Neuronal stem cell (in vitro differentiated cells): Measurements from ENCODE around the gene ETV7.

Experiments
- DNase-seq: peaks from one replicate; pipeline ENCODE4 v3.0.0-alpha.2; 2013; ENCODE audit warnings: low spot score
- H2AFZ ChIP-seq: one replicate; pipeline ENCODE4 v1.6.1; 2013; ENCODE audit warnings: mild to moderate bottlenecking, low read length, inconsistent platforms
- H2AK5ac ChIP-seq: 2 replicates; pipeline ENCODE4 v1.6.1; 2013; ENCODE audit warnings: low read depth, mild to moderate bottlenecking, inconsistent platforms, low read length, moderate library complexity, mixed read lengths
- H2BK120ac ChIP-seq: 2 replicates; pipeline ENCODE4 v1.6.1; 2013; ENCODE audit warnings: low read depth, mild to moderate bottlenecking, inconsistent platforms, low read length, moderate library complexity, mixed read lengths
- H2BK12ac ChIP-seq: one replicate; pipeline ENCODE4 v1.6.1; 2013; ENCODE audit warnings: low read length, inconsistent platforms
- H2BK15ac ChIP-seq: 2 replicates; pipeline ENCODE4 v1.6.1; 2013; ENCODE audit warnings: mild to moderate bottlenecking, low read length, inconsistent platforms, mixed read lengths
- H2BK5ac ChIP-seq: one replicate; pipeline ENCODE4 v1.6.1; 2013; ENCODE audit warnings: inconsistent platforms, mild to moderate bottlenecking, low read length, moderate library complexity
- H3K14ac ChIP-seq: one replicate; pipeline ENCODE4 v1.6.1; 2013; ENCODE audit warnings: low read length, inconsistent platforms
- H3K18ac ChIP-seq: 2 replicates; pipeline ENCODE4 v1.6.1; 2013; ENCODE audit warnings: low read length, inconsistent platforms
- H3K23ac ChIP-seq: 2 replicates; pipeline ENCODE4 v1.6.1; 2013; ENCODE audit warnings: low read depth, mild to moderate bottlenecking, mixed read lengths, low read length, inconsistent platforms; ENCODE audit not compliant: poor library complexity
- H3K27ac ChIP-seq: replicated peaks from 3 replicates; pipeline ENCODE4 v1.5.1; 2013; ENCODE audit warnings: low read length, inconsistent platforms
- H3K27me3 ChIP-seq, 3 experiments: 2 replicates each; pipeline ENCODE4 v1.6.1; 2013; ENCODE audit warnings: low read length in 3 of 3, mild to moderate bottlenecking in 2 of 3, inconsistent platforms in 1 of 3, low read depth in 1 of 3, mixed read lengths in 1 of 3, moderate library complexity in 1 of 3; ENCODE audit not compliant: control insufficient read depth in 3 of 3, insufficient read depth in 3 of 3
- H3K36me3 ChIP-seq, 2 donors: replicated peaks in 1 of 2; 2 replicates each; pipeline ENCODE4 v1.6.1; 2013; ENCODE audit warnings: low read length in 2 of 2; ENCODE audit not compliant: control insufficient read depth in 2 of 2, insufficient read depth in 2 of 2
- H3K4ac ChIP-seq: 2 replicates; pipeline ENCODE4 v1.6.1; 2013; ENCODE audit warnings: inconsistent platforms, mild to moderate bottlenecking, low read length, moderate library complexity
- H3K4me1 ChIP-seq, 2 donors: 1 replicate in 1 of 2; 2 replicates in 1 of 2; pipeline ENCODE4 v1.6.1; 2013; ENCODE audit warnings: low read length in 2 of 2, low read depth in 1 of 2; ENCODE audit not compliant: control insufficient read depth in 2 of 2, insufficient read depth in 1 of 2
- H3K4me2 ChIP-seq: one replicate; pipeline ENCODE4 v1.6.1; 2013; ENCODE audit warnings: mild to moderate bottlenecking, low read length, inconsistent platforms; ENCODE audit not compliant: insufficient read depth, poor library complexity, severe bottlenecking
- H3K4me3 ChIP-seq, 2 donors: 2 replicates each; pipeline ENCODE4 v1.5.1; 2013; ENCODE audit warnings: low read length in 2 of 2, mild to moderate bottlenecking in 2 of 2, inconsistent platforms in 1 of 2, moderate library complexity in 1 of 2
- H3K79me1 ChIP-seq: one replicate; pipeline ENCODE4 v1.6.1; 2013; ENCODE audit warnings: low read depth, mild to moderate bottlenecking, inconsistent platforms, low read length, moderate library complexity
- H3K9ac ChIP-seq: one replicate; pipeline ENCODE4 v1.6.1; 2013; ENCODE audit warnings: mild to moderate bottlenecking, low read depth, low read length, inconsistent platforms; ENCODE audit not compliant: poor library complexity
- H3K9me3 ChIP-seq, 2 donors: replicated peaks in 1 of 2; 2 replicates each; pipeline versions ENCODE3 to v1.6.1; 2013; ENCODE audit warnings: low read length in 2 of 2, mild to moderate bottlenecking in 2 of 2, inconsistent platforms in 1 of 2, low read depth in 1 of 2, mixed read lengths in 1 of 2, moderate library complexity in 1 of 2; ENCODE audit not compliant: control insufficient read depth in 2 of 2, insufficient read depth in 1 of 2
- H4K8ac ChIP-seq: one replicate; pipeline ENCODE4 v1.6.1; 2013; ENCODE audit warnings: low read depth, mild to moderate bottlenecking, inconsistent platforms, low read length, moderate library complexity
- H4K91ac ChIP-seq: one replicate; pipeline ENCODE4 v1.6.1; 2013; ENCODE audit warnings: low read length, low read depth, mild to moderate bottlenecking, inconsistent platforms; ENCODE audit not compliant: poor library complexity
- WGBS, 2 donors: extraction: QIAGEN DNeasy Blood & Tissue Kit; methylation state at CpG; one replicate each; pipeline ENCODE4 v1.1.7; 2013; ENCODE audit warnings: missing lambda C conversion rate in 2 of 2, mixed read lengths in 1 of 2; ENCODE audit not compliant: insufficient read length in 2 of 2, insufficient replicate concordance in 1 of 2; ENCODE audit errors: extremely low coverage in 2 of 2; 5-methylcytosine and 5-hydroxymethylcytosine counted together

Gene ETV7

GRCh38 chr6:36380166-36380565 lies 7.3 kb downstream of the ETV7 start:
- Histone ChIP-seq H3K79me1 (no peaks in the 10 kb centered on the region), H3K18ac (no peak overlapping the region), H3K36me3 (no peaks in the 10 kb centered on the region), H2AK5ac (no peak overlapping the region), H3K4me3 (no peak overlapping the region), H2BK120ac (no peak overlapping the region), H2BK12ac (no peak overlapping the region), H3K23ac (no peak overlapping the region), H4K91ac (no peak overlapping the region), H3K27ac (no peak overlapping the region), H2BK15ac (no peak overlapping the region), H3K9ac (no peak overlapping the region), H3K9me3 (no peaks in the 10 kb centered on the region), H3K27me3 (peaks cover 0 to 60% (median 0%) of the 10 kb centered on the region in 3 experiments), H2BK5ac (no peak overlapping the region), H3K4me1 (no peaks in the 10 kb centered on the region), H3K4me2 (no peak overlapping the region), H3K14ac (no peak overlapping the region), H2AFZ (no peak overlapping the region), H4K8ac (no peak overlapping the region), H3K4ac (no peak overlapping the region)
- no peak for DNase-seq
- WGBS, 2 donors = no CpG with 5 or more reads among the region's 4 CpGs

DNA sequence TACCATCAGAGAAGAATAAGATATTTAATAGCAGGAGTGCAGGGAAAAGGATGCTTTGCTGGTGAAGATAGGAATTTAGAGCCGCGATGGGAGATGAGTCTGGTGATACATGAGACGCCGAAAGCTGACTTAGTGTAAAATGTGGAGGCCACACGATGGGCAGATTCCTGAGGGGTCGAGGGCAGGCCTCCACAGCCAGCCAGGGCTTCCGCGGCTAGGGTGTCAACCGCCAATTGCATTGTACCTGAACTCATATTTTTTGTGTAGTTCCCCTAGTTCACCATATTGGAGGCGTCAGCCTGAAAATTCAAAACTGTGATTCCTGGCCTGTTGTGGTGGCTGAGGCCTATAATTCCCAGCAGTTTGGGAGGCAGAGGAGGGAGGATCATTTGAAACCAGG lies 8.5 kb downstream of the ETV7 start:
- Histone ChIP-seq H3K4me1 (no peaks in the 10 kb centered on the region), H2BK12ac (no peak overlapping the region), H3K36me3 (no peaks in the 10 kb centered on the region), H3K27ac (no peak overlapping the region), H3K23ac (no peak overlapping the region), H3K79me1 (no peaks in the 10 kb centered on the region), H2AFZ (no peak overlapping the region), H3K4ac (no peak overlapping the region), H2BK5ac (no peak overlapping the region), H4K8ac (no peak overlapping the region), H3K9ac (no peak overlapping the region), H3K18ac (no peak overlapping the region), H2AK5ac (no peak overlapping the region), H2BK15ac (no peak overlapping the region), H3K27me3 (peaks cover 0 to 57% (median 0%) of the 10 kb centered on the region in 3 experiments), H3K4me2 (no peak overlapping the region), H2BK120ac (no peak overlapping the region), H3K9me3 (no peaks in the 10 kb centered on the region), H4K91ac (no peak overlapping the region), H3K4me3 (no peak overlapping the region), H3K14ac (no peak overlapping the region)
- no peak for DNase-seq
- WGBS, 2 donors = no CpG with 5 or more reads among the region's 10 CpGs

GRCh38 chr6:36378243-36378920 lies 9.1 kb downstream of the ETV7 start:
- Histone ChIP-seq H3K79me1 (no peaks in the 10 kb centered on the region), H3K23ac (no peak overlapping the region), H2BK12ac (no peak overlapping the region), H3K27me3 (peaks cover 0 to 57% (median 0%) of the 10 kb centered on the region in 3 experiments), H3K9ac (no peak overlapping the region), H4K8ac (no peak overlapping the region), H3K4me2 (no peak overlapping the region), H3K18ac (no peak overlapping the region), H3K14ac (no peak overlapping the region), H2BK5ac (no peak overlapping the region), H3K4ac (no peak overlapping the region), H4K91ac (no peak overlapping the region), H3K36me3 (no peaks in the 10 kb centered on the region), H2AFZ (no peak overlapping the region), H2AK5ac (no peak overlapping the region), H3K4me1 (no peaks in the 10 kb centered on the region), H3K4me3 (no peak overlapping the region), H2BK15ac (no peak overlapping the region), H3K9me3 (no peaks in the 10 kb centered on the region), H3K27ac (no peak overlapping the region), H2BK120ac (no peak overlapping the region)
- no peak for DNase-seq
- WGBS, 2 donors = no CpG with 5 or more reads among the region's 4 CpGs

DNA sequence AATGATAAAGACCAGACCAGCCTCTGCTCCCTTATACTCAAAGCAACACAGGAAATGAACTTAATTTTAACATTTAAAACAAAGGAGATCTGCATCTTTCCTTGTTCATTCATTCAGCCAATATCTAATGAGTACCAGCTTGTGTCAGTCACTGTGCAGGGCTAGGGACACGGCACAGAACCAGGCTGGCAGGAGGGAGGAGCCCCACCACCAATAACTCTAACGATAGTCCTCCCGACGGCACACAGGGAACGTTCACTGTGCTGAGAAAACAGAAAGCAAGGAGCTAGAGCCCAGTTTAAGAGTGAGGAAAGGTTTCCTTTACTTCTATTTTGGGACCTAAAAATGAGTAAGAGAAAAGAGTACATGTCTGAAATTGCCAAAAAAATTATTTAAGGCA lies 9.9 kb downstream of the ETV7 start:
- no peaks in the 10 kb centered on the region for H3K4me1 ChIP-seq
- no peak overlapping the region for H4K8ac ChIP-seq
- H3K27me3 ChIP-seq = peaks cover 0 to 51% (median 0%) of the 10 kb centered on the region in 3 experiments
- no peak overlapping the region for H3K18ac ChIP-seq
- H3K4me2 ChIP-seq = no peak overlapping the region
- H2BK5ac ChIP-seq = no peak overlapping the region
- H3K9ac ChIP-seq = no peak overlapping the region
- H2AK5ac ChIP-seq = no peak overlapping the region
- no peak overlapping the region for H2BK12ac ChIP-seq
- no peak overlapping the region for H3K4ac ChIP-seq
- no CpG with 5 or more reads among the region's 5 CpGs for WGBS, 2 donors
- no peaks in the 10 kb centered on the region for H3K79me1 ChIP-seq
- H3K27ac ChIP-seq = no peak overlapping the region
- no peak overlapping the region for H3K4me3 ChIP-seq
- no peak overlapping the region for H4K91ac ChIP-seq
- no peak overlapping the region for H2BK120ac ChIP-seq
- DNase-seq = no peak
- no peak overlapping the region for H3K23ac ChIP-seq
- H2BK15ac ChIP-seq = no peak overlapping the region
- no peak overlapping the region for H2AFZ ChIP-seq
- no peaks in the 10 kb centered on the region for H3K9me3 ChIP-seq
- H3K36me3 ChIP-seq = no peaks in the 10 kb centered on the region
- H3K14ac ChIP-seq = no peak overlapping the region
